ENCODE measurements around the gene SLC1A5.

GRCh38 chr19:46785980-46786235 is 2.5 kb downstream of the SLC1A5 start:
- TF ChIP-seq CTCF (IDR thresholded peaks at IDR 0.05) (no peak), EP300 (IDR thresholded peaks at IDR 0.05) (no peak), POLR2A (IDR thresholded peaks at IDR 0.05) (no peak)

All from tibial nerve (tissue), 4 donors.